Suprapubic skin (tissue), 3 donors: Measurements from ENCODE around the gene CAPN9.

Source experiments
- EP300 ChIP-seq: sonication (generic); formaldehyde crosslinking; IDR thresholded peaks from one replicate; pipeline ENCODE4 v1.6.1; 2017; ENCODE audit warnings: antibody characterized with exemption
- POLR2A ChIP-seq, 2 donors: fragments of 450-650 bp; IDR thresholded peaks; one replicate each; pipeline ENCODE4 v1.6.1; 2017; ENCODE audit warnings: antibody characterized with exemption in 2 of 2, mild to moderate bottlenecking in 2 of 2, moderate library complexity in 2 of 2
- TF ChIP-seq, protein P1 (sequence below), 2 donors: fragments of 200-600 bp in 1 of 2; fragments of 450-650 bp in 1 of 2; sonication (generic) in 1 of 2; IDR thresholded peaks; one replicate each; pipeline ENCODE4 v1.5.1; 2016 to 2019; ENCODE audit warnings: antibody characterized with exemption in 2 of 2, mild to moderate bottlenecking in 1 of 2, moderate library complexity in 1 of 2

DNA sequence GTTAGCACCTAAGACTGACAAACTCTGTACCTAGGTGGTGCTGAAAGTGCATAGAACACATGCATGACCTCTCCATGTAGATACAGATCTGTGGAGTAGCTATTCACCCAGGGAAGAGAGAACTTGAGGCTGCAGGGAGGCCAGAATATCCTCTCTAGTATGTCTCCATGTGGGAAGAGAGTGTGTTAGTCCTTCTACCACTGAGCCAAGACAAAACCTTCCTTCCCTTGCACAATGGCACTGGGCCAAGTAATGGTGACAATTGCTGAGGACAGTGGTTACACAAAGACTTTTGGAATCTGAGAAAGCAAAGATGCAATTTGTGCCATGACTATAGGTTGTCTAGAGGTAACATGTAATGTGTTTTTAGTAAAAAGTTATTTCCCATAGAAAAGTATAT lies 68.8 kb downstream of the CAPN9 start:
- TF ChIP-seq POLR2A (IDR thresholded peaks at IDR 0.05), result no peak
- TF ChIP-seq EP300, result no peak
- TF ChIP-seq, protein P1, sequence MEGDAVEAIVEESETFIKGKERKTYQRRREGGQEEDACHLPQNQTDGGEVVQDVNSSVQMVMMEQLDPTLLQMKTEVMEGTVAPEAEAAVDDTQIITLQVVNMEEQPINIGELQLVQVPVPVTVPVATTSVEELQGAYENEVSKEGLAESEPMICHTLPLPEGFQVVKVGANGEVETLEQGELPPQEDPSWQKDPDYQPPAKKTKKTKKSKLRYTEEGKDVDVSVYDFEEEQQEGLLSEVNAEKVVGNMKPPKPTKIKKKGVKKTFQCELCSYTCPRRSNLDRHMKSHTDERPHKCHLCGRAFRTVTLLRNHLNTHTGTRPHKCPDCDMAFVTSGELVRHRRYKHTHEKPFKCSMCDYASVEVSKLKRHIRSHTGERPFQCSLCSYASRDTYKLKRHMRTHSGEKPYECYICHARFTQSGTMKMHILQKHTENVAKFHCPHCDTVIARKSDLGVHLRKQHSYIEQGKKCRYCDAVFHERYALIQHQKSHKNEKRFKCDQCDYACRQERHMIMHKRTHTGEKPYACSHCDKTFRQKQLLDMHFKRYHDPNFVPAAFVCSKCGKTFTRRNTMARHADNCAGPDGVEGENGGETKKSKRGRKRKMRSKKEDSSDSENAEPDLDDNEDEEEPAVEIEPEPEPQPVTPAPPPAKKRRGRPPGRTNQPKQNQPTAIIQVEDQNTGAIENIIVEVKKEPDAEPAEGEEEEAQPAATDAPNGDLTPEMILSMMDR (IDR thresholded peaks at IDR 0.05), result no peak
